Epidermal melanocyte (primary cell): Measurements from ENCODE around the gene IL6.

Experiments used
- DNase-seq: peaks from one replicate; pipeline ENCODE4 v3.0.0; 2011; ENCODE audit warnings: low spot score; ENCODE audit not compliant: insufficient read length

The IL6 gene

DNA sequence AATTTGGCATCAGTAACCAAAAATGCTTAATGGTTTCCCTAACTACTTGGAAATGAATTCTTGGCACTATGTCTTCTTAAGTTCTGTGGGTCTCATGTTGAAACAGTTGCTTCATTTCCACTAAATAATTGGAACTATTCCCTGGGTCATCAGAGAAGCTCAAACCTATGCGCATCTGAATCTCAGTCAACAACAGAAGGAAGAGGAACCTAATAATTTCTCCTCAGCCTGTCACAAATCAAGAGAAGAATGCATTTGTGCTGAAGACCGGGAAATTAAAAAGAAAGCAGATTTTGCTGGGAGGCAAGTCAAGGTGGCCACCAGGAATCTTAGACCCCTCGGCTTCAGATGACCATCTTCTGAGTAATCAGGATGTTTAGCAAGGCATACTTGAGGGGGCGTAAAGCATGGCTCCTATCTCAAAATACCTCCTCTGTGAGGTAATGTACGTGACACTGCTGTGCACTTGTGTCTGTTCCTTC, 54.3 kb downstream of the IL6 start:
- DNase-seq = no peak
